WI38 (cell line): ENCODE results near the gene CX3CL1.

Experiments used
- H3K4me3 ChIP-seq: 2 replicates; pipeline ENCODE4 v1.5.1; 2011; ENCODE audit warnings: low read depth, mild to moderate bottlenecking, control low read depth, low read length
- CTCF ChIP-seq: IDR thresholded peaks from 2 replicates; pipeline ENCODE4 v1.5.1; 2012; ENCODE audit warnings: low read depth, mild to moderate bottlenecking, control low read depth, low read length

Gene CX3CL1

GRCh38 chr16:57403965-57404817, 31.9 kb downstream of the CX3CL1 start, which contains the start of gene CCL17:
CCL17 (plus strand) TSS chr16:57404767; CDS start chr16:57413933, 9,166 bp downstream.
- TF ChIP-seq CTCF: no peak
- no peak within 1 kb of the TSS for H3K4me3 ChIP-seq

- H3K4me3 ChIP-seq: no peak overlapping the region
- TF ChIP-seq CTCF: no peak
Observed at GRCh38 chr16:57405097-57405496, 32.8 kb downstream of the CX3CL1 start.

- no peak for TF ChIP-seq CTCF
- no peak overlapping the region for H3K4me3 ChIP-seq
Observed at GRCh38 chr16:57406881-57407280, 34.6 kb downstream of the CX3CL1 start.

GRCh38 chr16:57407521-57408353, 35.4 kb downstream of the CX3CL1 start:
- TF ChIP-seq CTCF: no peak

GRCh38 chr16:57409065-57409464, 36.8 kb downstream of the CX3CL1 start:
- H3K4me3 ChIP-seq: no peak overlapping the region

More at GRCh38 chr16:57407521-57408353, 35.4 kb downstream of the CX3CL1 start:
- no peak overlapping the region for H3K4me3 ChIP-seq

GRCh38 chr16:57409870-57410587, 37.7 kb downstream of the CX3CL1 start:
- TF ChIP-seq CTCF: no peak
- no peak overlapping the region for H3K4me3 ChIP-seq

More at GRCh38 chr16:57409065-57409464, 36.8 kb downstream of the CX3CL1 start:
- TF ChIP-seq CTCF: no peak
